Neural crest cell (in vitro differentiated cells): ENCODE results near the gene GORASP1. TPM values are rescaled to one million over a fixed set of nuclear protein-coding genes. Genes with fewer than 3 reads are reported as not detected.

Source experiments
- DNase-seq: peaks from one replicate; pipeline ENCODE4 v3.0.0; 2021; ENCODE audit warnings: low read depth, mixed read lengths, low spot score
- H3K27ac Mint-ChIP-seq: one replicate; pipeline ENCODE4 v1.8.0; 2021; ENCODE audit warnings: mild to moderate bottlenecking, mixed read lengths; ENCODE audit not compliant: unreplicated experiment
- H3K27me3 Mint-ChIP-seq: 2 replicates; pipeline ENCODE4 v1.8.0; 2021; ENCODE audit warnings: low read depth, mild to moderate bottlenecking, mixed read lengths
- H3K36me3 Mint-ChIP-seq: 2 replicates; pipeline ENCODE4 v1.8.0; 2021; ENCODE audit warnings: low read depth, mild to moderate bottlenecking, mixed read lengths
- H3K4me1 Mint-ChIP-seq: 2 replicates; pipeline ENCODE4 v1.8.0; 2021; ENCODE audit warnings: mixed read lengths
- H3K4me3 Mint-ChIP-seq: one replicate; pipeline ENCODE4 v1.8.0; 2021; ENCODE audit warnings: mild to moderate bottlenecking, mixed read lengths
- H3K9me3 Mint-ChIP-seq: 2 replicates; pipeline ENCODE4 v1.8.0; 2021; ENCODE audit warnings: mixed read lengths
- total RNA-seq: library from RNA; stranded (reverse); gene quantifications from 2 replicates; pipeline ENCODE4 v1.2.1, GENCODE V29; 2021
- TF ChIP-seq, protein P1 (sequence below): fragments of 200-600 bp; sonication (generic); conservative IDR thresholded peaks from 2 replicates; pipeline ENCODE4 v1.5.0; 2021; ENCODE audit warnings: antibody characterized with exemption, mild to moderate bottlenecking

Gene GORASP1
- total RNA-seq, 1 donor from 2014 or later: 54.0 TPM

- H3K4me3 Mint-ChIP-seq: no peak overlapping the region
- no peak for DNase-seq
- no peaks in the 10 kb centered on the region for H3K27me3 Mint-ChIP-seq
Measured at GRCh38 chr3:39134305-39134704, 26.9 kb upstream of the GORASP1 start.

DNA sequence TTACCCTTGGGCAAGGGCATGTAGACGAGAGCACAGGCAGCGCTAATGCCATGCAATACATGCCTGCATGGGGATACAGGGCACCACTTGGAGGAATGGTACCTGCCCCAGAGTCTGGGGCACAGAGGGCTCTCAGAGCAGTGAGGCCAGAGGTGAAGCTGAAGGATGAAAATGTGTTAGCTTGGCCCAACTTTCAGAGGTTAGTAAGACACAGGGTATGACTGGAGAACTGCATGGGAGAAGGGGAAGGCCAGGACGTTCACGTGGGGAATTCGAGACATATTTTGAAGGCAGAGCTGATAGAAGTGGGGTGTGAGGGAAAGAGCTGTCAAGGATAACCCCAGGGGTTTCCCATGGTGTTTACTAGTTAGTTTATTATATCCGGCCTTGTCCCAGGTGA lies 26.4 kb upstream of the GORASP1 start:
- H3K27ac Mint-ChIP-seq: no peak overlapping the region
- no peak overlapping the region for H3K4me3 Mint-ChIP-seq
- H3K36me3 Mint-ChIP-seq: no peaks in the 10 kb centered on the region
- peaks cover 8% of the 10 kb centered on the region for H3K4me1 Mint-ChIP-seq
- TF ChIP-seq, protein P1, sequence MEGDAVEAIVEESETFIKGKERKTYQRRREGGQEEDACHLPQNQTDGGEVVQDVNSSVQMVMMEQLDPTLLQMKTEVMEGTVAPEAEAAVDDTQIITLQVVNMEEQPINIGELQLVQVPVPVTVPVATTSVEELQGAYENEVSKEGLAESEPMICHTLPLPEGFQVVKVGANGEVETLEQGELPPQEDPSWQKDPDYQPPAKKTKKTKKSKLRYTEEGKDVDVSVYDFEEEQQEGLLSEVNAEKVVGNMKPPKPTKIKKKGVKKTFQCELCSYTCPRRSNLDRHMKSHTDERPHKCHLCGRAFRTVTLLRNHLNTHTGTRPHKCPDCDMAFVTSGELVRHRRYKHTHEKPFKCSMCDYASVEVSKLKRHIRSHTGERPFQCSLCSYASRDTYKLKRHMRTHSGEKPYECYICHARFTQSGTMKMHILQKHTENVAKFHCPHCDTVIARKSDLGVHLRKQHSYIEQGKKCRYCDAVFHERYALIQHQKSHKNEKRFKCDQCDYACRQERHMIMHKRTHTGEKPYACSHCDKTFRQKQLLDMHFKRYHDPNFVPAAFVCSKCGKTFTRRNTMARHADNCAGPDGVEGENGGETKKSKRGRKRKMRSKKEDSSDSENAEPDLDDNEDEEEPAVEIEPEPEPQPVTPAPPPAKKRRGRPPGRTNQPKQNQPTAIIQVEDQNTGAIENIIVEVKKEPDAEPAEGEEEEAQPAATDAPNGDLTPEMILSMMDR: no peak
- DNase-seq: no peak
- no peaks in the 10 kb centered on the region for H3K27me3 Mint-ChIP-seq
- H3K9me3 Mint-ChIP-seq: no peaks in the 10 kb centered on the region

More at GRCh38 chr3:39134305-39134704, 26.9 kb upstream of the GORASP1 start:
- peaks cover 8% of the 10 kb centered on the region for H3K4me1 Mint-ChIP-seq
- H3K9me3 Mint-ChIP-seq: no peaks in the 10 kb centered on the region
- H3K27ac Mint-ChIP-seq: no peak overlapping the region
- no peaks in the 10 kb centered on the region for H3K36me3 Mint-ChIP-seq
- TF ChIP-seq, protein P1: no peak

DNA sequence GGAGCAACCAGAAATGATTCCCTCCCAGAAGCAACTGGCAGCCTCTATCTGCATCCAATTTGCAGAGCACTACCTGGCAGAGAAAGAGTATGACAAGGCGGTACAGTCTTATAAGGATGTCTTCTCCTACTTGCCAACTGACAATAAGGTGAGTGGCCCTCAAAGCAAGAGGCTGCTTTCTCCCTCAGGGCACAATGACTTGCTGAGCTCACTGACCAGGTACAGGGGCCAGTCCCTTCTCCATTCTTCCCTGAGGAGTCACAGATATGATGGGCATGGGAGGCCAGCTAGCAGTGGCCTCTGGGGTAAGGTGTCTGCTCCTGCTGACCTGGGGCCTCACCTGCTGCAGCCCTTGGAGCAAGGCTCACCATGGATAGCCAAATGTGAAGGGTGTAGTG lies 25.7 kb upstream of the GORASP1 start:
- no peaks in the 10 kb centered on the region for H3K27me3 Mint-ChIP-seq
- no peak for DNase-seq
- H3K27ac Mint-ChIP-seq: no peak overlapping the region
- H3K4me1 Mint-ChIP-seq: peaks cover 8% of the 10 kb centered on the region
- H3K36me3 Mint-ChIP-seq: no peaks in the 10 kb centered on the region
- TF ChIP-seq, protein P1: no peak
- H3K9me3 Mint-ChIP-seq: no peaks in the 10 kb centered on the region
- no peak overlapping the region for H3K4me3 Mint-ChIP-seq

DNA sequence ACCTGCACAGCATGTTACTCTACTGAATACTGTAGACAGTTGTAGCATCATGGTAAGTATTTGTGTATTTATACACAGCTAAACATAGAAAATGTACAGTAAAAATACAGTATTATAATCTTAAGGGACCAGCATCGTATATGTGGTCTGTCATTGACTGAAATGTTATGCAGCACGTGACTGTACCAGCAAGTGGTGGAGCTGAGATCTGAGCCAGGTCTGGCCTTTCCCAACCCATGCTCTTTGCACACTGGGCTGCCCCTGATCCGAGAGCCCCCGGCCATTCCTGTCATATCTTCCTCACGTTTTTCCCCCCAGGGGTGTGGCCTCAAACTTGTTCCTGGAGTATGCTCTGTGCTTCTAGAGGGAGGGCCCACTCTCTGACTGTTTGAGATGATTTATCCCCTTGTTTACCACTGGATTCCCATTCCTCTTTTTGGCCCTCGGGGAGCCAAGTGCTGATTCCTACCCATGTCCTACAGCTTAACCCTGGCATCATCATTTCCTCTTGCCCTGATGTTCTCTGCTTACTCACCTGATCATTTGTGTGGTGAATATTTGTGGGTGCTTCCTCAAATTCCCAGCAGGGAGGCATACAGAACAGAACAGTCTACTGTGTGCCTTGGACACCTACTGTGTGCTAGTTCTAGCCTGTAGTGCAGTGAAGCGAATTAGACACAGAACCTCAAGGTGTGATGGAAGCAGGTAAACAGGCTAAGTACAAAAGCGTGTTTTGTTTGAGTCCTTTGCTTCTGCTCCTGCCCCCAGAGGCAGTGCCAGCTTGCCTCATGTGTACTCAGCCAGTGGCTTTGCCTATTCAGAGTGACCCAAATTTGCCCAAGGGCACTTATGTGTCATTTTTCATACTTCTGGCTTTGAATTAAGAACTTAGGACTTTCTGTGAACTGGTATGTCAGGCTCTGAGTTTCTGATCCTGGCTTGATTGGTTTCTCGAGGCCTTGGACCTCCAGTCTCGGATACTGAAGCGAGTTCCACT lies 25.0 kb upstream of the GORASP1 start:
- DNase-seq: no peak
- peaks cover 8% of the 10 kb centered on the region for H3K4me1 Mint-ChIP-seq
- H3K27me3 Mint-ChIP-seq: no peaks in the 10 kb centered on the region
- TF ChIP-seq, protein P1: no peak
- H3K9me3 Mint-ChIP-seq: no peaks in the 10 kb centered on the region
- H3K36me3 Mint-ChIP-seq: no peaks in the 10 kb centered on the region
- no peak overlapping the region for H3K27ac Mint-ChIP-seq
- H3K4me3 Mint-ChIP-seq: no peak overlapping the region

DNA sequence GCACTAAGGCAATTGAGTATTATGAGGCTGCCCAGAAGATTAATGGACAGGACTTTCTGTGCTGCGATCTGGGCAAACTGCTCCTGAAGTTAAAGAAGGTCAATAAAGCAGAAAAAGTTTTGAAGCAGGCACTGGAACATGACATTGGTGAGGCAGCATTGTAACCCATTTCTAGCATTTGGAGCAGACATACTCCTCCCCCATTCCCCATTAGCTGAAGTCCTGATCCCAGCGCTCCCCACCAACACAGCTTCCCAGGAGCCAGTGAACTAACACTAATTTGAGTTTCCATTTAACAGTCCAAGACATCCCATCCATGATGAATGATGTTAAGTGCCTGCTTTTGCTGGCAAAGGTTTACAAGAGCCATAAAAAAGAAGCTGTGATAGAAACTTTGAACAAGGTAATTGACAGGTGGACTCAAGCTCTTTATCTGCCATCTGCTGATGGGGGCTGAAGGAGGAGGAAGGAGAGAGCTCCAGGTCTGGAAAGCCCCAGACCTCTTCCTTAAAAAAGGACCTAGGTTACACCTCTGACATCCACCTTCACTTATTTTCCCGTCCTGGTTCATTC lies 23.4 kb upstream of the GORASP1 start:
- Mint-ChIP-seq H3K4me1 (peaks cover 8% of the 10 kb centered on the region), H3K9me3 (no peaks in the 10 kb centered on the region), H3K4me3 (no peak overlapping the region), H3K27ac (no peak overlapping the region), H3K36me3 (no peaks in the 10 kb centered on the region), H3K27me3 (no peaks in the 10 kb centered on the region)
- no peak for DNase-seq
- TF ChIP-seq, protein P1: no peak
